Measurements from ENCODE around the gene COG8. TPM values are rescaled to one million over a fixed set of nuclear protein-coding genes. Genes with fewer than 3 reads are reported as not detected.
A peak's percentile ranks its signal among the peaks of the same experiment; 100 is the strongest.
"Not testable (repeated sequence)": the region's sequence is repeated elsewhere in the genome, so short reads cannot be mapped to it uniquely, and the experiment has no call there.

COG8 gene
- total RNA-seq, result 19.6 TPM
- long read RNA-seq, full-length matches to known transcripts, result 11 of 13 reads
- long read RNA-seq, partial matches to known transcripts, result 2 of 13 reads
- long read RNA-seq, other reads (novel, unspliced or antisense), result 0 of 13 reads

GRCh38 chr16:69339289-69340094, at the start of gene COG8, which contains the start of gene NIP7:
Gene COG8 (minus strand): TSS chr16:69339564. CDS start chr16:69339552, 12 bp downstream.
Gene NIP7 (plus strand): TSS chr16:69339772. CDS start chr16:69339830, 58 bp downstream.
- intact Hi-C loops (cut with DNase I), result loop anchor here (5.0 kb wide), 1 partner anchor 43 kb away; no protein-coding TSS in a partner anchor

DNA sequence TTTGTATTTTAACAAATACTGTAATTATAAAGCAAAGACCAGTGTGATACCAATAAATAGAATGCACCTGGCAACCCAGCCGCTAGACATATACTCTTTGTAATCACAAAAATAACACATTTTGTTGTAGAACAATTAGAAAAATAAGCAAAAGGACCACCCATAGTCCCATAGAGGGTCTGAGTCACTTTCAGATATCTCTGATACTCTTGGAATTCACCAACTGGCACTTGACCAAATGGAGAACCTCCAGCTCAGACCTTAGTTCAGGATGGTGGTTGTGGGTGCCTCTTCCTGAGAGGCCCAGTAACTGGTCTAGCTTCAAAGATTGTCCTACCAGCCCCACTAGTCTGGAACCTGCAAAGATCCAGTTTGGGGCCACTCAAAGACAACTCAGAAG, 47.2 kb upstream of the COG8 start:
- DNase-seq (ENCODE audit: missing footprints) (no peak), ATAC-seq (no peak)
- intact Hi-C loops (cut with DNase I), result loop anchor here (5.0 kb wide), 1 partner anchor 371 kb away; no protein-coding TSS in a partner anchor

More at GRCh38 chr16:69339289-69340094, at the start of gene COG8, which contains the start of gene NIP7:
- peak; percentile 97 for DNase-seq (ENCODE audit: missing footprints)
- peak; percentile 99 for ATAC-seq

DNA sequence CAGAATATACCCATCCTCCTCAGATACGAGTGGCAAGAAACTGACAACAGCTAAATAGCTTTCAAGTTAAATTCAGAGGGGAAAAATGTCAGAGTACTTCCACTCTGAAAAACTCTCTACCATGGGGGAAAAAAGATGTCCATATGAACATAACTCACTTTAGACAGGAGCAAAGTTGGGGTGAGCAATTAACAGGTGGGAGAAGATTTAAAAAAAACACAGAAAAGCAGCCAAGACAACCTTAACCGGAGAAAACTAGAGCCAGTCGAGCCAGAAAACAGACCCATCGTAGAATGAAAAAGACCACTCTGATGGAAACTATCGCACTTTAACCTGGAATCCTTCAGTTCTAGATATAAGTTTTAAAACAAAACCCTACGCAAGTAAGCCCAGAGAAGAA, 45.6 kb upstream of the COG8 start:
- intact Hi-C loops (cut with DNase I), result loop anchor here (5.0 kb wide), 2 partner anchors 43 to 372 kb away; no protein-coding TSS in a partner anchor
- ATAC-seq (no peak), DNase-seq (ENCODE audit: missing footprints) (no peak)

GRCh38 chr16:69382421-69382820, 43.1 kb upstream of the COG8 start:
- no peak for DNase-seq (ENCODE audit: missing footprints)
- intact Hi-C loops (cut with DNase I), result loop anchor here (5.0 kb wide), 1 partner anchor 40 kb away; no protein-coding TSS in a partner anchor
- ATAC-seq, result no peak

DNA sequence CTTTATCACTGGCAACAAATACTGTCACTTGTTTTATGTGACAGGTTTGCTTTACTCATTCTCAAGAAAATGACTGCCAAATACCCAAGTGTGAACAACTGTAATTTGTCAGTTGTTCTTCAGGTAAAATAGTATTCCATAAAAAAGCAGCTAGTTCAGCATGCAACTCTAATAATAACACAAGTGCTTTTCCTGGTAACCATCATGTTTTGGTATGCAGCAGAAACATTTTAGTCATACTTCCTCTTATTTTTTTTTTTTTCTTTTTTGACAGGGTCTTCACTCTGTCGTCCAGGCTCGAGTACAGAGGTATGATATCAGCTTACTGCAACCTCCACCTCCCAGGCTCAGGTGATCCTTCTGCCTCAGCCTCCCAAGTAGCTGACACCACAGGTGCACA, 41.9 kb upstream of the COG8 start:
- intact Hi-C loops (cut with DNase I), result loop anchor here (5.0 kb wide), 1 partner anchor 39 kb away; no protein-coding TSS in a partner anchor
- no peak for DNase-seq (ENCODE audit: missing footprints)
- no peak for ATAC-seq

DNA sequence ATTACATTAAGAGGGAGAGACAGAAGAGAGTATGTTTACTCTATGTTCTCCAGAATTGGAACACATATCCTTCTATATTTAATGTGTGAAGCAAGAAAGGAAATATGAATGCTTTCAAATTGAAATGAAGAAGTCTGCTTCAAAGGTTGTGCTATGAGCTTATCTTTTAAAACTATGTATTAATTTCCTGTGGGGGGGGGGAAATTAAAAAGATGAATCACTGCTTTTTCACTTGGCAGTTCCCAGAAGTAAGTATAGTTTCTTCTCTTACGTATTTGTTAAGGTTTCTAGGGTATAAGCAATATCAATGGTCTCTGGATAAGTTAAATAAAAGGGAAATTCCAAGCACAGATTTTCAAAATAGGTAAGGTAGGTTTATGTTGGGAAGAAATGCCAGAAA, 39.4 kb upstream of the COG8 start:
- DNase-seq (ENCODE audit: missing footprints) (no peak), ATAC-seq (no peak)
- intact Hi-C loops (cut with DNase I), result no loop called here

DNA sequence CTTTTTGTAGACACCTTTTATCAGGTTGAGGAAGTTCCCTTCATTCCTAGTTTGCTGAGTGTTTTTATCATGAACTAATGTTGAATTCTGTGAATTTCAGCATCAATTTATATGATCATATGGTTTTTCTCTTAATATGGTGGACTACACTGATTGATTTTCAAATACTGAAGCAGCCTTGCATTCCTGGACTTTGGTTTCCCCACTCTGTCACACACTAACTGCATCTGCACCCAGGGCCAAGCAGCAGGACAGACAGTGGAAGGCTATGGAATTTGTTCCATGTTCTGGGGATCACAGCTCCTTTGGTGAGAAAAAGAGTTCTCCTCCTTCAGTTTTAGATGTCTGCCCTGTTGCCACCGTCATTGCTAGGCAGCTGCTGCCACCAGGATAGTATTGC, 38.7 kb upstream of the COG8 start:
- ATAC-seq (no peak), DNase-seq (ENCODE audit: missing footprints) (no peak)
- intact Hi-C loops (cut with DNase I), result no loop called here

GRCh38 chr16:69376393-69377059, 37.2 kb upstream of the COG8 start:
- intact Hi-C loops (cut with DNase I), result no loop called here
- DNase-seq (ENCODE audit: missing footprints) (no peak), ATAC-seq (no peak)

DNA sequence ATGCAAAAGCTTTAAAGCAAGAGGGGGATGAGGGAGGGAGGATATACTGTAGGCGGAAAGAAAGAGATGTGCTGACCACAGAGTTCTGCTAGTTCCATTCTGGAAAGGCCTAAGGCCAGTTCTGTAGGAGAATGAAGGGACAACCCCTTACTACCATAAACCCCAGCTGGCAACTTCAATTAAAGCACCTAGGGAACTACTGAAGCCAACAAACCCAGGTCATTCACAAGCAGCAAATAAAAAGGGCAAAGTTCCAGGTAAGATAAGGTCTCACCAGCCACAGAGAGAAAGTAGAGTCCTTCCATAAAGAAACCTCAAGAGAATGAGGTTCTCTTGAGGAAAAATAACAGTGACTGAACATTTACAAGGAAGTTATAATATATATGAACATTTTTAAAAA, 33.7 kb upstream of the COG8 start:
- ATAC-seq, result no peak
- intact Hi-C loops (cut with DNase I), result no loop called here
- DNase-seq (ENCODE audit: missing footprints), result no peak

- ATAC-seq (no peak), DNase-seq (ENCODE audit: missing footprints) (no peak)
- intact Hi-C loops (cut with DNase I), result no loop called here
These were observed 32.2 kb upstream of the COG8 start for GRCh38 chr16:69371564-69371963.

DNA sequence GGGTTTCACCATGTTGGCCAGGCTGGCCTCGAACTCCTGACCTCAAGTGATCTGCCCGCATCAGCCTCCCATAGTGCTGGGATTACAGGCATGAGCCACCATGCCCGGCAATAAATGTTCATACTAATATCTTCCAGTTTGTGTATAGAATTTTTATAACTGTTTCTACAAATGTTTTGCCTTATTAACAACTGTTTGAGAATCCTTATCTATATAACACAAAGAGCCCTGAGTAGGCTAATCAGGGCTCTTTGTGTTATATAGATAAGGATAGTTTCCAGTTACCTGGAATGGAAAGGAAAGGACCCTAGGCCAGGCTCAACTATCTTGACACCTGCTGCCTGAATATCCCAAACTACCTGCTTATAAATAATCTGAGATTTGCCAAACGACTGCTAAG, 29.5 kb upstream of the COG8 start:
- intact Hi-C loops (cut with DNase I), result no loop called here
- ATAC-seq (no peak), DNase-seq (ENCODE audit: missing footprints) (no peak)

DNA sequence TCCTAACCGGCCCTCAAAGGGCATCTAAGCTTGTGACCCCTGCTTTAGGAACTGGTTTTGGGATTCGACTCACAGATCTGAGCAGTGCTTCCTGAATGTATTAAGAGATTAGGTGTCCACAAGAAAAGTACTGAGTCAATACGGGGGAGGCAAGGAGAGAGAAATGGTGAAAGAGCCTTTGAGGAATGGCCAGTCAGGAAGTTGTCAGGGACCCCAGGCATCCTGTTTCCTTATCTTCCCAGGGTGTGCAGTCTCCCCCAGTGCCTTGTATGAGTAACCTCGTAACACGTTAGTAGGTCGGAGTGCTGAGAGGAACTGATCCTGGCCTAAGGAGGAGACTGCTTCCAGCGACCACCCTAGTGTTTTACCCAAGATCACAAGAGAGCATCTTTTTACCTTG, 28.6 kb upstream of the COG8 start:
- intact Hi-C loops (cut with DNase I), result no loop called here
- ATAC-seq (no peak), DNase-seq (ENCODE audit: missing footprints) (no peak)

- intact Hi-C loops (cut with DNase I), result no loop called here
- ATAC-seq (no peak), DNase-seq (ENCODE audit: missing footprints) (no peak)
These were observed 27.1 kb upstream of the COG8 start for GRCh38 chr16:69366431-69366830.

- ATAC-seq, result no peak
These were observed 26.5 kb upstream of the COG8 start for GRCh38 chr16:69365901-69366300.

GRCh38 chr16:69364088-69364487, 24.7 kb upstream of the COG8 start:
- DNase-seq (ENCODE audit: missing footprints) (no peak), ATAC-seq (no peak)
- intact Hi-C loops (cut with DNase I), result no loop called here

More at GRCh38 chr16:69365901-69366300, 26.5 kb upstream of the COG8 start:
- DNase-seq (ENCODE audit: missing footprints), result no peak
- intact Hi-C loops (cut with DNase I), result no loop called here

GRCh38 chr16:69363281-69363717, 23.9 kb upstream of the COG8 start:
- intact Hi-C loops (cut with DNase I), result no loop called here
- no peak for DNase-seq (ENCODE audit: missing footprints)
- ATAC-seq, result no peak

DNA sequence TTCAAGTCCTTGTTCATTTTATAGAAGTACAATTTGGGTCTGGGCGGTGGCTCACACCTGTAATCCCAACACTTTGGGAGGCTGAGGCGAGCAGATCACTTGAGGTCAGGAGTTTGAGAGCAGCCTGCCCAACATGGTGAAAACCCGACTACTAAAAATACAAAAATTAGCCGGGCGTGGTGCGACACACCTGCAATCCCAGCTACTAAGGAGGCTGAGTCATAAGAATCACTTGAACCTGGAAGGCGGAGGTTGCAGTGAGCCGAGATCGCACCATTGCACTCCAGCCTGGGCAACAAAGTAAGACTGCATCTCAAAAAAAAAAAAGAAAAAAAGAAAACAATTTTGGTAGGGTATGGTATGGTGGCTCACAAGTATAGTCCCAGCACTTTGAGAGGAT, 20.7 kb upstream of the COG8 start:
- intact Hi-C loops (cut with DNase I), result not testable (repeated sequence)

GRCh38 chr16:69351309-69352027, 12.1 kb upstream of the COG8 start, which contains the start of gene TMED6:
Gene TMED6 (minus strand): TSS chr16:69351786. CDS start chr16:69351753, 33 bp downstream.
- intact Hi-C loops (cut with DNase I), result no loop called here
- ATAC-seq, result no peak

More for the DNA sequence above, 20.7 kb upstream of the COG8 start:
- not testable (repeated sequence) for ATAC-seq; DNase-seq (ENCODE audit: missing footprints)

More at GRCh38 chr16:69351309-69352027, 12.1 kb upstream of the COG8 start, which contains the start of gene TMED6:
- DNase-seq (ENCODE audit: missing footprints), result no peak
